IMR-90 (cell line): ENCODE data around the gene VPS52.

Experiments
- FOS ChIP-seq: fragments of 150-350 bp; IDR thresholded peaks from 2 replicates; pipeline ENCODE4 v1.6.1; 2016; ENCODE audit warnings: low read depth, low read length
- POLR2A ChIP-seq: IDR thresholded peaks from 2 replicates; pipeline ENCODE4 v1.6.1; 2012; ENCODE audit warnings: mild to moderate bottlenecking, low read depth, low read length
- RAD21 ChIP-seq: IDR thresholded peaks from 2 replicates; pipeline ENCODE4 v1.6.1; 2012; ENCODE audit warnings: low read length, improper control_type of control experiment
- SMC3 ChIP-seq: fragments of 150-350 bp; IDR thresholded peaks from 2 replicates; pipeline ENCODE4 v1.6.1; 2016; ENCODE audit warnings: low read depth, mild to moderate bottlenecking, antibody characterized with exemption, low read length, moderate library complexity
- TF ChIP-seq, protein P1 (sequence below): conservative IDR thresholded peaks from 2 replicates; pipeline ENCODE4 v1.5.1; 2012; ENCODE audit warnings: mild to moderate bottlenecking, low read depth, low read length, improper control_type of control experiment

GRCh38 chr6:33206864-33207551, 64.7 kb downstream of the VPS52 start:
- TF ChIP-seq RAD21 (no peak), SMC3 (no peak; the same call in 1 of the 2 replicates), POLR2A (no peak), FOS (peak; percentile 65)
- TF ChIP-seq, protein P1, sequence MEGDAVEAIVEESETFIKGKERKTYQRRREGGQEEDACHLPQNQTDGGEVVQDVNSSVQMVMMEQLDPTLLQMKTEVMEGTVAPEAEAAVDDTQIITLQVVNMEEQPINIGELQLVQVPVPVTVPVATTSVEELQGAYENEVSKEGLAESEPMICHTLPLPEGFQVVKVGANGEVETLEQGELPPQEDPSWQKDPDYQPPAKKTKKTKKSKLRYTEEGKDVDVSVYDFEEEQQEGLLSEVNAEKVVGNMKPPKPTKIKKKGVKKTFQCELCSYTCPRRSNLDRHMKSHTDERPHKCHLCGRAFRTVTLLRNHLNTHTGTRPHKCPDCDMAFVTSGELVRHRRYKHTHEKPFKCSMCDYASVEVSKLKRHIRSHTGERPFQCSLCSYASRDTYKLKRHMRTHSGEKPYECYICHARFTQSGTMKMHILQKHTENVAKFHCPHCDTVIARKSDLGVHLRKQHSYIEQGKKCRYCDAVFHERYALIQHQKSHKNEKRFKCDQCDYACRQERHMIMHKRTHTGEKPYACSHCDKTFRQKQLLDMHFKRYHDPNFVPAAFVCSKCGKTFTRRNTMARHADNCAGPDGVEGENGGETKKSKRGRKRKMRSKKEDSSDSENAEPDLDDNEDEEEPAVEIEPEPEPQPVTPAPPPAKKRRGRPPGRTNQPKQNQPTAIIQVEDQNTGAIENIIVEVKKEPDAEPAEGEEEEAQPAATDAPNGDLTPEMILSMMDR = no peak
